Measurements from ENCODE around the gene ANGEL2.
A peak's percentile ranks its signal among the peaks of the same experiment; 100 is the strongest.

The ANGEL2 gene

DNA sequence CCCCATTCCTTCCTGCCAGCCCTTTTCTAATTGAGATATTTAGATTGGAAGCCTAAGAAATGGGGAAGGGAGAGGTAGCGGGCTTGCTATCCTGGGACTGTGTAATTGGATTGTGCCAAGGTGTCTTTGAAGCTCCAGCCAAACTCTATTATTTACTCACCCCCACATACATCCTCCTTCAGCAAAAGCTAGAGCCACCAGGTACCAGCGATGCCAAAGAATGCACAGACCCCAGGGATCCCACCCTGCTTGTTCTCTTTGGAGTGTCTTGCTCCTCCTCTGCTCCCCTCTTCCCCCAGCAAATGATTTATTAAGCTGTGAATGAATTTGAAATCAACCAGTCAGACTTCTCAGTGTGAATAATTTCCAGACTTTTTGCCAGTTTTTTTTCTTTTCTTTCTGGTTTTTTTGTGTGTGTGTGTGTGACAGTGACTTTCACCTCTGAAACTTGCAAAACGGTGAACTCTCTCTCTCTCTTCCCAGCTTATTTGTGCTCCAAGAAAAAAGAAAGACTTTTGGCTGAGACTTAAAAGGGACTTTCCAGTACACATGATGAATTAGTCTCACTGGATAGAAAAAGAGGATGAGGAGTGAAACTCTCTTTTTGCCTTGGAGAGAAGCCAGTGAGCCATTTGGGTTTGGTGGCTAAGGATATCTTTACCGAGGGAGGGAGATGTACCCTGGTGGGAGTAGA, 63.6 kb downstream of the ANGEL2 start:
- no peaks in the 10 kb centered on the region for H3K36me3 ChIP-seq (ENCODE audit: low read length)
- H3K9ac ChIP-seq (ENCODE audit: low read length): no peak overlapping the region
- no peaks in the 10 kb centered on the region for H3K9me3 ChIP-seq (ENCODE audit: insufficient read depth, low read length)
- H2AFZ ChIP-seq (ENCODE audit: low read depth, low read length, severe bottlenecking): no peak overlapping the region
- H3F3A ChIP-seq (ENCODE audit: insufficient read depth): no peaks in the 10 kb centered on the region
- H3K79me2 ChIP-seq (ENCODE audit: insufficient read depth, low read length): no peaks in the 10 kb centered on the region
- H3K27ac ChIP-seq (ENCODE audit: low read depth, low read length): no peak overlapping the region
- no peaks in the 10 kb centered on the region for H3K9me2 ChIP-seq (replicated peaks; ENCODE audit: insufficient read depth, low read length)
- TF ChIP-seq EZH2phosphoT487 (conservative IDR thresholded peaks at IDR 0.05; ENCODE audit: low read length): no peak
- TF ChIP-seq, protein P1, sequence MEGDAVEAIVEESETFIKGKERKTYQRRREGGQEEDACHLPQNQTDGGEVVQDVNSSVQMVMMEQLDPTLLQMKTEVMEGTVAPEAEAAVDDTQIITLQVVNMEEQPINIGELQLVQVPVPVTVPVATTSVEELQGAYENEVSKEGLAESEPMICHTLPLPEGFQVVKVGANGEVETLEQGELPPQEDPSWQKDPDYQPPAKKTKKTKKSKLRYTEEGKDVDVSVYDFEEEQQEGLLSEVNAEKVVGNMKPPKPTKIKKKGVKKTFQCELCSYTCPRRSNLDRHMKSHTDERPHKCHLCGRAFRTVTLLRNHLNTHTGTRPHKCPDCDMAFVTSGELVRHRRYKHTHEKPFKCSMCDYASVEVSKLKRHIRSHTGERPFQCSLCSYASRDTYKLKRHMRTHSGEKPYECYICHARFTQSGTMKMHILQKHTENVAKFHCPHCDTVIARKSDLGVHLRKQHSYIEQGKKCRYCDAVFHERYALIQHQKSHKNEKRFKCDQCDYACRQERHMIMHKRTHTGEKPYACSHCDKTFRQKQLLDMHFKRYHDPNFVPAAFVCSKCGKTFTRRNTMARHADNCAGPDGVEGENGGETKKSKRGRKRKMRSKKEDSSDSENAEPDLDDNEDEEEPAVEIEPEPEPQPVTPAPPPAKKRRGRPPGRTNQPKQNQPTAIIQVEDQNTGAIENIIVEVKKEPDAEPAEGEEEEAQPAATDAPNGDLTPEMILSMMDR (IDR thresholded peaks at IDR 0.05; ENCODE audit: insufficient read depth, low read length, poor library complexity, severe bottlenecking): no peak
- H3K27me3 ChIP-seq (ENCODE audit: low read length): no peaks in the 10 kb centered on the region
- no peak overlapping the region for H3K4me2 ChIP-seq (ENCODE audit: low read depth, low read length, poor library complexity, severe bottlenecking)
- H4K20me1 ChIP-seq (ENCODE audit: low read depth, low read length): no peaks in the 10 kb centered on the region
- no peak overlapping the region for H3K4me3 ChIP-seq (ENCODE audit: insufficient read depth, low read length, poor library complexity, severe bottlenecking)

DNA sequence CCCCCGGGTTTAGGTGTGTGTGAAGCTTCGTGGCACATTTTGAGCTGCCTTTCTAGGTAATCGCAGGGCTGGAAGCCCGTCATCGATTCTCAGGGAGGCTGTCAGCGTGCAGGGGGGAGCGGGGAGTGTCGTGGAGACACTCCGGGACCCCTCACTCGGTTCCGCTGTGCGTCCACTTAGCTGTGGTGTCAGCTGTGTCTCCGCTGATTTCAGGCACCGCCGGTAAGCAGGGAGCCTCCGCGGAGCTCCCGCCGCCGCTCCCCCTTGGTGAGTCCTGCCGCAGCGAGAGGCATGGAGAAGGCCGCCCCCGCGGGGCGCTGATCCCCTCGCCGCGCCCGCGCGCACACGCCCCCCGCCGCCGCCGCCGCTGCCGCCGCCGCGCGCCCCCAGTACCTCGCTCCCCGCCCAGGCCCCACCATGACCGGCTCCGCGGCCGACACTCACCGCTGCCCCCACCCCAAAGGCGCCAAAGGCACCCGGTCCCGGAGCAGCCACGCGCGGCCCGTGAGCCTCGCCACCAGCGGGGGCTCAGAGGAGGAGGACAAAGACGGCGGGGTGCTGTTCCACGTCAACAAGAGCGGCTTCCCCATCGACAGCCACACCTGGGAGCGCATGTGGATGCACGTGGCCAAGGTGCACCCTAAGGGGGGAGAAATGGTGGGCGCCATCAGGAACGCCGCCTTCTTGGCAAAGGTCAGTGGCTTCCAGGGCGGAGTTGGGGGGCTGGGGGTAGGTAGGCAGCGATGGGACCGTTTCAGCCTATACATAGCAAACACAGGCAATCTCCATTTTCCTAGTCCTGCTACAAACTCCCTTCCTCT, 64.3 kb downstream of the ANGEL2 start:
- Histone ChIP-seq H3K9me3 (ENCODE audit: insufficient read depth, low read length) (no peaks in the 10 kb centered on the region), H3K9ac (ENCODE audit: low read length) (peak overlapping the region; percentile 48; the same call in 1 of the 2 replicates), H3K79me2 (ENCODE audit: insufficient read depth, low read length) (no peaks in the 10 kb centered on the region), H4K20me1 (ENCODE audit: low read depth, low read length) (no peaks in the 10 kb centered on the region), H3K36me3 (ENCODE audit: low read length) (no peaks in the 10 kb centered on the region), H3K27me3 (ENCODE audit: low read length) (no peaks in the 10 kb centered on the region), H3K4me3 (ENCODE audit: insufficient read depth, low read length, poor library complexity, severe bottlenecking) (peak overlapping the region; percentile 48), H3K4me2 (ENCODE audit: low read depth, low read length, poor library complexity, severe bottlenecking) (peak overlapping the region; percentile 70), H2AFZ (ENCODE audit: low read depth, low read length, severe bottlenecking) (peak overlapping the region; percentile 69), H3F3A (ENCODE audit: insufficient read depth) (no peaks in the 10 kb centered on the region), H3K9me2 (replicated peaks; ENCODE audit: insufficient read depth, low read length) (no peaks in the 10 kb centered on the region), H3K27ac (ENCODE audit: low read depth, low read length) (no peak overlapping the region)
- TF ChIP-seq EZH2phosphoT487 (conservative IDR thresholded peaks at IDR 0.05; ENCODE audit: low read length): no peak
- TF ChIP-seq, protein P1 (IDR thresholded peaks at IDR 0.05; ENCODE audit: insufficient read depth, low read length, poor library complexity, severe bottlenecking): no peak

DNA sequence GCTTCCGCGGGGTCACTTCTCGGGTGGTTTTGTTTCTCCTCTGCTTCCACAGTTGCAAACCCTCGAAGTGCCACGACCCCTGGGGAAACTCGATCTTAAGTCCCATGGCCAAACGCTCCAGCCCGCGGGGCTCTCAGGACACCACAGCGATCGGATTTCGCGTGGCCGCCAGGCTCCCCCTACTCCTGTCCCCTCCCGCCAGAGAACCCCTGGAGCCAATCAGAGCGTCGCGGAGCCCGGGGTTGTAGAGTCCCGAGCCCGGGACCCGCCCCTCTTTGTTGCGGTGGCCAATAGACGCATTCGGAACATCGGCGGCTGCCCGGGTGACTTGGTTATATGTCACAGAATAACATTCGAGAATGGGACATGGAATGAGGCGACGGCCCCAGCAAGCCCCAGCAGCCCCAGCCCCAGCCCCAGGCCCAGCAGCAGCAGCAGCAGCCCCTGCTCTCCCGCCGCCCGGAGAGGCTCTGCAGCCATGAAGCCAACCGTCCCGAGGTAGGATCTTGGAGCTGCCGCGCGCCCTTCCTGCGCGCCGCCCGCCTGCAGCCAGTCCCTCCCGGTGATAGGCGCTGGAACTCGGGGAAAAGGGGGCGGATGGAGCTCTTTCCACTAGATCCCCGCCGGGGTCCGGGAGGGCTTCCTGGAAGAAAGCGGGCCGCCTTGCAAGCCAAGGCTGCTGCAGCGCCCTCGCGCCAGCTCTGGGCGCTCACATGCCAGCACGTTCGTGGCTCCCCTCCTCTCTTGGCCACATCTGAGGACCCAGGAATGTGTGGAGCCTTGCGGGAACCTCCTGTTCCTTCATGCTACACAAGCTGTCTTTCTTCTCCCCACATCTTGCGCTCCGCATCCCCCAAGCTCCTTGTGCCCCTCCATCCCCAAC, 65.2 kb downstream of the ANGEL2 start, which contains the start of gene VASH2:
TSS of gene VASH2 (plus strand) at position 299 of the 883 bp plus-strand sequence. CDS start 1,002 bp downstream, outside the sequence.
- peak within 1 kb of the TSS; percentile 48 for H3K9ac ChIP-seq (ENCODE audit: low read length)
- H3K27me3 ChIP-seq (ENCODE audit: low read length): no peaks in the 10 kb centered on the region
- H3K4me2 ChIP-seq (ENCODE audit: low read depth, low read length, poor library complexity, severe bottlenecking): peak within 1 kb of the TSS; percentile 70

More for the DNA sequence above, 65.2 kb downstream of the ANGEL2 start, which contains the start of gene VASH2:
- no peaks in the 10 kb centered on the region for H4K20me1 ChIP-seq (ENCODE audit: low read depth, low read length)
- H3K4me3 ChIP-seq (ENCODE audit: insufficient read depth, low read length, poor library complexity, severe bottlenecking): peak within 1 kb of the TSS; percentile 48
- H3F3A ChIP-seq (ENCODE audit: insufficient read depth): no peaks in the 10 kb centered on the region
- H3K79me2 ChIP-seq (ENCODE audit: insufficient read depth, low read length): no peaks in the 10 kb centered on the region
- no peak within 1 kb of the TSS for H3K27ac ChIP-seq (ENCODE audit: low read depth, low read length)
- no peaks in the 10 kb centered on the region for H3K9me3 ChIP-seq (ENCODE audit: insufficient read depth, low read length)
- no peaks in the 10 kb centered on the region for H3K9me2 ChIP-seq (replicated peaks; ENCODE audit: insufficient read depth, low read length)
- no peak for TF ChIP-seq EZH2phosphoT487 (conservative IDR thresholded peaks at IDR 0.05; ENCODE audit: low read length)
- TF ChIP-seq, protein P1 (IDR thresholded peaks at IDR 0.05; ENCODE audit: insufficient read depth, low read length, poor library complexity, severe bottlenecking): no peak
- H3K36me3 ChIP-seq (ENCODE audit: low read length): no peaks in the 10 kb centered on the region
- peak within 1 kb of the TSS; percentile 69 for H2AFZ ChIP-seq (ENCODE audit: low read depth, low read length, severe bottlenecking)
